WTC11 (cell line): ENCODE data around the gene LCN15. TPM values are rescaled to one million over a fixed set of nuclear protein-coding genes. Genes with fewer than 3 reads are reported as not detected.
"Not testable (repeated sequence)": the region's sequence is repeated elsewhere in the genome, so short reads cannot be mapped to it uniquely, and the experiment has no call there.

ENCODE experiments used
- ATAC-seq: fragments of 200-7000 bp; cut with Tn5 transposase; 2 replicates; pipeline ENCODE4 v1.10.0; 2021; ENCODE audit warnings: mild to moderate bottlenecking, moderate library complexity
- CTCF ChIA-PET: fragments of 300-600 bp; sonication (Branson Sonifier 250); formaldehyde crosslinking; loops from one replicate; lab custom pipeline; 2021; ENCODE audit warnings: antibody characterized with exemption; lab: Charles Lee
- POLR2A ChIA-PET: fragments of 350-600 bp; sonication (Branson Sonifier 250); formaldehyde crosslinking; loops from one replicate; lab custom pipeline; 2021; ENCODE audit warnings: antibody characterized with exemption; lab: Charles Lee
- DNase-seq: peaks from one replicate; pipeline ENCODE4 v3.0.0; 2021; ENCODE audit warnings: low spot score
- H3K27ac Mint-ChIP-seq: 2 replicates; pipeline ENCODE4 v1.8.0; 2021; ENCODE audit warnings: mixed read lengths
- H3K27me3 Mint-ChIP-seq: 2 replicates; pipeline ENCODE4 v1.8.0; 2021; ENCODE audit warnings: low read depth, mild to moderate bottlenecking, moderate library complexity, mixed read lengths
- H3K36me3 Mint-ChIP-seq: 2 replicates; pipeline ENCODE4 v1.8.0; 2021; ENCODE audit warnings: mixed read lengths
- H3K4me1 Mint-ChIP-seq: 2 replicates; pipeline ENCODE4 v1.8.0; 2022; ENCODE audit warnings: mixed read lengths
- H3K4me3 Mint-ChIP-seq: 2 replicates; pipeline ENCODE4 v1.8.0; 2021; ENCODE audit warnings: mild to moderate bottlenecking, moderate library complexity, mixed read lengths
- H3K9me3 Mint-ChIP-seq: 2 replicates; pipeline ENCODE4 v1.8.0; 2021; ENCODE audit warnings: mixed read lengths
- AR ChIP-seq: fragments of 250-450 bp; sonication (Bioruptor Pico); IDR thresholded peaks from 2 replicates; pipeline ENCODE4 v1.9.0; 2021; ENCODE audit warnings: mild to moderate bottlenecking
- ARID4B ChIP-seq: sonication (generic); formaldehyde crosslinking; IDR thresholded peaks from 2 replicates; pipeline ENCODE4 v1.8.0; 2023; ENCODE audit warnings: missing genetic modification reagents, mild to moderate bottlenecking, borderline replicate concordance
- CBFB ChIP-seq: sonication (generic); formaldehyde crosslinking; IDR thresholded peaks from 2 replicates; pipeline ENCODE4 v1.8.1; 2022; ENCODE audit warnings: mild to moderate bottlenecking, low read depth, missing genetic modification reagents
- E2F5 ChIP-seq: sonication (generic); formaldehyde crosslinking; IDR thresholded peaks from 2 replicates; pipeline ENCODE4 v1.8.1; 2022; ENCODE audit warnings: mild to moderate bottlenecking, moderate library complexity, missing genetic modification reagents
- GRHL2 ChIP-seq: fragments of 250-450 bp; sonication (Bioruptor Pico); IDR thresholded peaks from 2 replicates; pipeline ENCODE4 v1.8.0; 2022; ENCODE audit warnings: mild to moderate bottlenecking, moderate library complexity; ENCODE audit not compliant: insufficient replicate concordance, severe bottlenecking
- HMGXB4 ChIP-seq: sonication (generic); formaldehyde crosslinking; IDR thresholded peaks from 2 replicates; pipeline ENCODE4 v1.8.1; 2023; ENCODE audit warnings: mild to moderate bottlenecking, moderate library complexity, missing genetic modification reagents
- MXD4 ChIP-seq: fragments of 250-450 bp; sonication (Bioruptor Pico); IDR thresholded peaks from 2 replicates; pipeline ENCODE4 v1.8.0; 2021; ENCODE audit warnings: mild to moderate bottlenecking, moderate library complexity, borderline replicate concordance
- NR2C2 ChIP-seq: sonication (generic); formaldehyde crosslinking; IDR thresholded peaks from 2 replicates; pipeline ENCODE4 v1.8.0; 2022; ENCODE audit warnings: mild to moderate bottlenecking, missing genetic modification reagents
- RELA ChIP-seq: sonication (generic); formaldehyde crosslinking; IDR thresholded peaks from 2 replicates; pipeline ENCODE4 v1.8.1; 2022; ENCODE audit warnings: missing genetic modification reagents, mild to moderate bottlenecking, borderline replicate concordance
- SMAD4 ChIP-seq: sonication (generic); formaldehyde crosslinking; IDR thresholded peaks from 2 replicates; pipeline ENCODE4 v1.8.0; 2022; ENCODE audit warnings: mild to moderate bottlenecking, missing genetic modification reagents
- TP53 ChIP-seq: sonication (generic); formaldehyde crosslinking; IDR thresholded peaks from 2 replicates; pipeline ENCODE4 v1.8.1; 2023; ENCODE audit warnings: mild to moderate bottlenecking, missing genetic modification reagents
- ZBTB21 ChIP-seq: sonication (generic); formaldehyde crosslinking; IDR thresholded peaks from 2 replicates; pipeline ENCODE4 v1.8.1; 2023; ENCODE audit warnings: mild to moderate bottlenecking, missing genetic modification reagents, borderline replicate concordance
- ZNF219 ChIP-seq: sonication (generic); formaldehyde crosslinking; IDR thresholded peaks from 2 replicates; pipeline ENCODE4 v1.8.0; 2023; ENCODE audit warnings: missing genetic modification reagents, mild to moderate bottlenecking, borderline replicate concordance
- ZNF317 ChIP-seq: sonication (generic); formaldehyde crosslinking; IDR thresholded peaks from 2 replicates; pipeline ENCODE4 v1.8.1; 2023; ENCODE audit warnings: low read depth, mild to moderate bottlenecking, moderate library complexity, missing genetic modification reagents, borderline replicate concordance
- ZNF416 ChIP-seq: fragments of 250-450 bp; sonication (Bioruptor Pico); IDR thresholded peaks from 2 replicates; pipeline ENCODE4 v1.9.0; 2021; ENCODE audit warnings: mild to moderate bottlenecking, inconsistent platforms
- ZNF423 ChIP-seq: fragments of 250-450 bp; sonication (Bioruptor Pico); IDR thresholded peaks from 2 replicates; pipeline ENCODE4 v2.1.2; 2022; ENCODE audit warnings: mild to moderate bottlenecking, moderate library complexity
- ZNF425 ChIP-seq: fragments of 250-450 bp; sonication (Bioruptor Pico); conservative IDR thresholded peaks from 2 replicates; pipeline ENCODE4 v1.9.0; 2021; ENCODE audit warnings: mild to moderate bottlenecking
- ZNF671 ChIP-seq: fragments of 250-450 bp; sonication (Bioruptor Pico); IDR thresholded peaks from 2 replicates; pipeline ENCODE4 v1.8.0; 2021; ENCODE audit warnings: mild to moderate bottlenecking
- total RNA-seq: library from RNA; stranded (reverse); gene quantifications from 3 replicates; pipeline ENCODE4 v1.2.3, GENCODE V29; 2021

Gene LCN15
- total RNA-seq, 1 experiment from 2014 or later: 0.52 TPM

GRCh38 chr9:136786451-136786850, 22.1 kb upstream of the LCN15 start:
- DNase-seq: no peak
- ChIA-PET CTCF (interaction anchor here (1.2 to 1.4 kb wide), 2 partner anchors 17 to 243 kb away, joined by 3 to 5 read pairs; no protein-coding TSS in a partner anchor), POLR2A (no interaction called here)
- no peaks in the 10 kb centered on the region for H3K9me3 Mint-ChIP-seq
- peaks cover 9% of the 10 kb centered on the region for H3K4me1 Mint-ChIP-seq
- TF ChIP-seq TP53 (CRISPR knock-in tag) (no peak), ZNF416 (CRISPR knock-in tag) (no peak), ZNF671 (CRISPR knock-in tag) (no peak), ZNF425 (CRISPR knock-in tag) (no peak), ZBTB21 (CRISPR knock-in tag) (no peak), NR2C2 (CRISPR knock-in tag) (no peak), ARID4B (CRISPR knock-in tag) (no peak), GRHL2 (CRISPR knock-in tag) (no peak), HMGXB4 (CRISPR knock-in tag) (no peak), SMAD4 (CRISPR knock-in tag) (no peak), ZNF317 (no peak), CBFB (CRISPR knock-in tag) (no peak)
- H3K27me3 Mint-ChIP-seq: peaks cover 9% of the 10 kb centered on the region
- ATAC-seq: no peak
- no peak overlapping the region for H3K27ac Mint-ChIP-seq
- no peaks in the 10 kb centered on the region for H3K36me3 Mint-ChIP-seq
- H3K4me3 Mint-ChIP-seq: no peak overlapping the region

- H3K27ac Mint-ChIP-seq, POLR2A ChIA-PET, H3K4me3 Mint-ChIP-seq, H3K4me1 Mint-ChIP-seq, DNase-seq, H3K36me3 Mint-ChIP-seq, ATAC-seq, H3K9me3 Mint-ChIP-seq: not testable (repeated sequence)
- H3K27me3 Mint-ChIP-seq: peaks cover 15% of the 10 kb centered on the region
- CTCF ChIA-PET: interaction anchor here (0.7 to 1.4 kb wide), 4 partner anchors 8 to 244 kb away, joined by 3 to 5 read pairs (median 4); no protein-coding TSS in a partner anchor
Measured at GRCh38 chr9:136785565-136786355, 21.4 kb upstream of the LCN15 start.

- Mint-ChIP-seq H3K27ac (no peak overlapping the region), H3K9me3 (no peaks in the 10 kb centered on the region), H3K4me3 (no peak overlapping the region), H3K27me3 (peaks cover 23% of the 10 kb centered on the region), H3K4me1 (peaks cover 5% of the 10 kb centered on the region; the same call in 1 of the 2 replicates), H3K36me3 (no peaks in the 10 kb centered on the region)
- no peak for ATAC-seq
- POLR2A ChIA-PET: no interaction called here
- DNase-seq: no peak
- CTCF ChIA-PET: interaction anchor here (1.3 kb wide), 1 partner anchor 63 kb away, joined by 4 read pairs; no protein-coding TSS in a partner anchor
- TF ChIP-seq ZNF219 (CRISPR knock-in tag) (no peak), MXD4 (no peak), E2F5 (CRISPR knock-in tag) (no peak), AR (CRISPR knock-in tag) (no peak), ZNF423 (no peak), RELA (CRISPR knock-in tag) (no peak)
Measured at GRCh38 chr9:136784997-136785361, 20.7 kb upstream of the LCN15 start.
